HepG2 (cell line): ENCODE measurements around the gene SIAH2. TPM values are rescaled to one million over a fixed set of nuclear protein-coding genes. Genes with fewer than 3 reads are reported as not detected.

Source experiments
- ATAC-seq: fragments of 200-7000 bp; cut with Tn5 transposase; 3 replicates; pipeline ENCODE4 v1.9.1; 2020; ENCODE audit warnings: mild to moderate bottlenecking, moderate library complexity
- BruUV-seq: library from RNA; stranded (reverse); fragments of 400-500 nt; replicated peaks from 2 replicates; lab custom pipeline; 2021; lab: Mats Ljungman, UMichigan
- CTCF ChIA-PET: fragments of 300-600 bp; formaldehyde crosslinking; extraction: SDS; loops from one replicate; lab custom pipeline; 2021; ENCODE audit warnings: low total read pairs, inconsistent platforms, low intra/inter-chr PET ratio; lab: Yijun Ruan, JAX
- POLR2A ChIA-PET: fragments of 350-600 bp; sonication (Branson Sonifier 250); formaldehyde crosslinking; loops from one replicate; lab custom pipeline; 2020; ENCODE audit warnings: antibody characterized with exemption, inconsistent platforms; lab: Yijun Ruan, JAX
- DNase-seq: peaks from one replicate; pipeline ENCODE4 v3.0.0-alpha.2; 2015; ENCODE audit warnings: low spot score
- FAIRE-seq: peaks from 3 replicates; lab custom pipeline; 2011; peaks lifted over from hg19 to GRCh38; lab: Jason Lieb, UNC
- H2AFZ ChIP-seq: one replicate; pipeline ENCODE4 v1.6.1; 2011; ENCODE audit warnings: low read length, inconsistent platforms
- H3K27ac ChIP-seq: fragments of 300-600 bp; 3 replicates; pipeline ENCODE4 v1.8.0; 2011; ENCODE audit warnings: mixed run types, mild to moderate bottlenecking, mixed read lengths, low read length, inconsistent platforms; ENCODE audit not compliant: insufficient read depth; ENCODE audit errors: extremely low read length
- H3K27me3 ChIP-seq, 2 experiments: fragments of 200-600 bp in 1 of 2; 2 replicates in 1 of 2; 3 replicates in 1 of 2; pipeline versions ENCODE4 v1.6.0 to v1.8.0; 2011; ENCODE audit warnings: low read length in 2 of 2, mild to moderate bottlenecking in 2 of 2, moderate library complexity in 2 of 2, inconsistent platforms in 1 of 2; ENCODE audit not compliant: insufficient read depth in 2 of 2, control insufficient read depth in 1 of 2
- H3K36me3 ChIP-seq, 2 experiments: fragments of 200-600 bp in 1 of 2; replicated peaks in 1 of 2; 2 replicates in 1 of 2; 3 replicates in 1 of 2; pipeline versions ENCODE4 v1.5.1 to v1.8.0; 2011; ENCODE audit warnings: low read length in 2 of 2, inconsistent platforms in 1 of 2; ENCODE audit not compliant: insufficient read depth in 2 of 2, control insufficient read depth in 1 of 2
- H3K4me1 ChIP-seq: 2 replicates; pipeline ENCODE4 v1.5.1; 2012; ENCODE audit warnings: low read length, inconsistent platforms; ENCODE audit not compliant: insufficient read depth
- H3K4me2 ChIP-seq: 2 replicates; pipeline ENCODE4 v1.6.0; 2011; ENCODE audit warnings: low read depth, low read length, inconsistent platforms
- H3K4me3 ChIP-seq, 3 experiments: fragments of 200-600 bp in 1 of 3; sonication (generic), shearing (Covaris generic) in 1 of 3; replicated peaks in 1 of 3; 2 replicates each; pipeline ENCODE4 v1.5.1; 2011 to 2016; ENCODE audit warnings: low read length in 3 of 3, inconsistent platforms in 2 of 3, low read depth in 2 of 3, mild to moderate bottlenecking in 2 of 3, control low read depth in 1 of 3, mixed read lengths in 1 of 3; ENCODE audit not compliant: insufficient read depth in 1 of 3
- H3K79me2 ChIP-seq: one replicate; pipeline ENCODE4 v1.6.1; 2011; ENCODE audit warnings: low read length, inconsistent platforms; ENCODE audit not compliant: insufficient read depth
- H3K9ac ChIP-seq: 2 replicates; pipeline ENCODE4 v1.6.0; 2011; ENCODE audit warnings: mild to moderate bottlenecking, low read depth, low read length, inconsistent platforms; ENCODE audit not compliant: insufficient read depth
- H3K9me3 ChIP-seq: 2 replicates; pipeline ENCODE4 v1.5.1; 2012; ENCODE audit warnings: mild to moderate bottlenecking, low read length
- H4K20me1 ChIP-seq: 2 replicates; pipeline ENCODE4 v1.6.0; 2011; ENCODE audit warnings: inconsistent platforms, mild to moderate bottlenecking, low read length, moderate library complexity; ENCODE audit not compliant: insufficient read depth
- ATF7 ChIP-seq, 2 experiments: fragments of 450-650 bp in 1 of 2; sonication (generic) in 1 of 2; formaldehyde crosslinking in 1 of 2; IDR thresholded peaks; 2 replicates each; pipeline versions ENCODE4 v1.4.0 to v1.6.1; 2016 to 2020; ENCODE audit warnings: antibody characterized with exemption in 1 of 2, mild to moderate bottlenecking in 1 of 2, missing genetic modification reagents in 1 of 2
- DNMT3B ChIP-seq: conservative IDR thresholded peaks from 2 replicates; pipeline ENCODE4 v1.6.1; 2016; ENCODE audit warnings: missing biosample characterization, control low read depth
- ISL2 ChIP-seq: sonication (generic); formaldehyde crosslinking; IDR thresholded peaks from 2 replicates; pipeline ENCODE4 v1.5.0; 2020; ENCODE audit warnings: missing genetic modification reagents
- KDM4B ChIP-seq: sonication (generic); formaldehyde crosslinking; IDR thresholded peaks from 2 replicates; pipeline ENCODE4 v1.4.0; 2020; ENCODE audit warnings: missing genetic modification reagents
- MXD3 ChIP-seq: IDR thresholded peaks from 2 replicates; pipeline ENCODE4 v1.6.1; 2016; ENCODE audit warnings: mild to moderate bottlenecking, missing biosample characterization, missing genetic modification reagents
- NCOA1 ChIP-seq: sonication (generic); formaldehyde crosslinking; IDR thresholded peaks from 2 replicates; pipeline ENCODE4 v1.9.0; 2021; ENCODE audit warnings: missing genetic modification reagents
- PITX1 ChIP-seq: sonication (generic); formaldehyde crosslinking; IDR thresholded peaks from 2 replicates; pipeline ENCODE4 v1.5.1; 2020; ENCODE audit warnings: mild to moderate bottlenecking, missing genetic modification reagents
- REPIN1 ChIP-seq: sonication (generic); formaldehyde crosslinking; IDR thresholded peaks from 2 replicates; pipeline ENCODE4 v1.8.0; 2022; ENCODE audit warnings: missing genetic modification reagents, low read depth, mild to moderate bottlenecking, borderline replicate concordance
- SNRNP70 ChIP-seq: fragments of 200-400 bp; formaldehyde crosslinking; IDR thresholded peaks from 2 replicates; pipeline ENCODE4 v1.6.1; 2017; ENCODE audit warnings: mild to moderate bottlenecking, low read depth, low read length, moderate library complexity
- TEF ChIP-seq: sonication (generic); formaldehyde crosslinking; IDR thresholded peaks from 2 replicates; pipeline ENCODE4 v1.5.0; 2020; ENCODE audit warnings: missing genetic modification reagents
- ZBTB3 ChIP-seq: sonication (generic); formaldehyde crosslinking; IDR thresholded peaks from 2 replicates; pipeline ENCODE4 v1.4.0; 2020; ENCODE audit warnings: low read depth, mild to moderate bottlenecking, moderate library complexity, missing genetic modification reagents, borderline replicate concordance
- ZNF101 ChIP-seq: sonication (generic); formaldehyde crosslinking; IDR thresholded peaks from 2 replicates; pipeline ENCODE4 v1.4.0; 2020; ENCODE audit warnings: mild to moderate bottlenecking, low read depth, missing genetic modification reagents, borderline replicate concordance
- ZNF281 ChIP-seq: sonication (generic); formaldehyde crosslinking; IDR thresholded peaks from 2 replicates; pipeline ENCODE4 v1.4.0; 2020; ENCODE audit warnings: missing genetic modification reagents, borderline replicate concordance
- ZNF383 ChIP-seq: sonication (generic); formaldehyde crosslinking; IDR thresholded peaks from 2 replicates; pipeline ENCODE4 v1.4.0; 2020; ENCODE audit warnings: missing genetic modification reagents, mild to moderate bottlenecking, borderline replicate concordance
- ZNF724P ChIP-seq: sonication (generic); formaldehyde crosslinking; IDR thresholded peaks from 2 replicates; pipeline ENCODE4 v1.8.0; 2022; ENCODE audit warnings: missing genetic modification reagents, borderline replicate concordance
- ZNF850 ChIP-seq: sonication (generic); formaldehyde crosslinking; conservative IDR thresholded peaks from 2 replicates; pipeline ENCODE4 v1.9.0; 2021; ENCODE audit warnings: mild to moderate bottlenecking, missing genetic modification reagents
- ZSCAN30 ChIP-seq: sonication (generic); formaldehyde crosslinking; IDR thresholded peaks from 2 replicates; pipeline ENCODE4 v1.5.0; 2020; ENCODE audit warnings: mild to moderate bottlenecking, missing genetic modification reagents
- WGBS: methylation state at CpG from one replicate; pipeline ENCODE4 v1.1.6; 2017; ENCODE audit warnings: low lambda C conversion rate; 5-methylcytosine and 5-hydroxymethylcytosine counted together
- in situ Hi-C: cut with HindIII; loops from 2 replicates; pipeline ENCODE4 v1.10.0; 2017; ENCODE audit warnings: low pct_unique_long_range_greater_than_20kb; ENCODE audit not compliant: extremely low pct_ligation_motif_present
- intact Hi-C: fragments of 100-400 bp; cut with micrococcal nuclease; formaldehyde crosslinking; loops from one replicate; pipeline ENCODE4 v1.10.0; 2022; ENCODE audit not compliant: unreplicated experiment
- polyA plus RNA-seq, 8 experiments: library from polyadenylated mRNA; depleted of rRNA in 3 of 8; stranded (reverse) in 7 of 8; unstranded in 1 of 8; fragments of >200 nt; fragmentation: Illumina TruSeq in 4 of 8; extraction: Trizol in 4 of 8; gene quantifications; 2 replicates each; pipeline versions ENCODE4 v1.2.1 to v1.2.3, GENCODE V29; 2011 to 2016; ENCODE audit warnings: low read depth in 4 of 8, missing spikeins in 1 of 8, mixed read lengths in 1 of 8; ENCODE audit not compliant: insufficient read depth in 1 of 8
- total RNA-seq, 5 experiments: library from RNA; depleted of rRNA; stranded (reverse); fragments of >200 nt; fragmentation: Illumina TruSeq; extraction: Trizol; gene quantifications; 2 replicates each; pipeline ENCODE4 v1.2.3, GENCODE V29; 2016; ENCODE audit warnings: low read depth in 1 of 5

The SIAH2 gene
- total and polyA plus RNA-seq, 2 of the 13 experiments (the other 11 are each of a cell fraction or from before 2014, with no cell fraction given): 71.8 to 117 TPM

- POLR2A ChIA-PET: no interaction called here
- no peak overlapping the region for H2AFZ ChIP-seq
Observed at GRCh38 chr3:150810641-150811040, 47.7 kb upstream of the SIAH2 start.

GRCh38 chr3:150806185-150806835 is 43.3 kb upstream of the SIAH2 start:
- H2AFZ ChIP-seq: no peak overlapping the region
- 32% methylated on average over 5 of the region's 5 CpGs for WGBS
- CTCF ChIA-PET: no interaction called here
- in situ Hi-C loops: no loop called here
- no TSS peak for BruUV-seq
- H3K27me3 ChIP-seq: peaks cover 1 to 2% of the 10 kb centered on the region in 2 experiments; a peak in 3 of 5 replicates
- DNase-seq (no peak), ATAC-seq (no peak), FAIRE-seq (no peak)
- no peaks in the 10 kb centered on the region for H3K4me1 ChIP-seq
- POLR2A ChIA-PET: no interaction called here
- no peaks in the 10 kb centered on the region for H3K79me2 ChIP-seq
- H3K4me2 ChIP-seq: no peak overlapping the region
- no peaks in the 10 kb centered on the region for H3K9me3 ChIP-seq
- intact Hi-C loops: no loop called here
- H4K20me1 ChIP-seq: no peaks in the 10 kb centered on the region
- no peak overlapping the region for H3K27ac ChIP-seq
- no peak overlapping the region for H3K4me3 ChIP-seq
- no peak overlapping the region for H3K9ac ChIP-seq
- no peaks in the 10 kb centered on the region for H3K36me3 ChIP-seq
- TF ChIP-seq DNMT3B: no peak
- TF ChIP-seq ZBTB3 (CRISPR knock-in tag): no peak
- TF ChIP-seq MXD3: no peak
- TF ChIP-seq PITX1: no peak
- TF ChIP-seq REPIN1 (CRISPR knock-in tag): no peak
- no peak for TF ChIP-seq ZNF724P (CRISPR knock-in tag)
- TF ChIP-seq NCOA1 (CRISPR knock-in tag): no peak
- no peak for TF ChIP-seq KDM4B
- TF ChIP-seq ZNF281 (CRISPR knock-in tag): no peak
- TF ChIP-seq ZNF383 (CRISPR knock-in tag): no peak
- TF ChIP-seq ZNF101 (CRISPR knock-in tag): no peak

More at GRCh38 chr3:150810641-150811040, 47.7 kb upstream of the SIAH2 start:
- H3K9ac ChIP-seq: no peak overlapping the region
- no peak for FAIRE-seq
- in situ Hi-C loops (no loop called here), intact Hi-C loops (no loop called here)
- ATAC-seq: no peak
- CTCF ChIA-PET: no interaction called here
- H3K4me2 ChIP-seq: no peak overlapping the region
- H4K20me1 ChIP-seq: no peaks in the 10 kb centered on the region
- no peaks in the 10 kb centered on the region for H3K36me3 ChIP-seq
- no TSS peak for BruUV-seq
- no peaks in the 10 kb centered on the region for H3K4me1 ChIP-seq
- no peak overlapping the region for H3K27ac ChIP-seq
- H3K79me2 ChIP-seq: no peaks in the 10 kb centered on the region
- no peak for TF ChIP-seq ISL2 (CRISPR knock-in tag)
- no peak for TF ChIP-seq SNRNP70
- no peak for TF ChIP-seq ZNF850
- TF ChIP-seq ATF7 (IDR thresholded peaks at IDR 0.05): no peak
- TF ChIP-seq ATF7 (CRISPR knock-in tag; IDR thresholded peaks at IDR 0.05): no peak
- no peak for TF ChIP-seq ZSCAN30
- no peak for TF ChIP-seq TEF
- WGBS: 3% methylated on average over 1 of the region's 1 CpG
- peaks cover 1 to 10% of the 10 kb centered on the region in 2 experiments; a peak in 3 of 5 replicates for H3K27me3 ChIP-seq
- no peak overlapping the region for H3K4me3 ChIP-seq
- H3K9me3 ChIP-seq: no peaks in the 10 kb centered on the region
- no peak for DNase-seq
